Iris pigment epithelial cell (primary cell): Measurements from ENCODE around the gene UXS1.
"Not testable (repeated sequence)": the region's sequence is repeated elsewhere in the genome, so short reads cannot be mapped to it uniquely, and the experiment has no call there.

Source experiments
- DNase-seq: peaks from one replicate; pipeline ENCODE4 v3.0.0-alpha.2; 2011; ENCODE audit warnings: low read depth

UXS1 gene

DNA sequence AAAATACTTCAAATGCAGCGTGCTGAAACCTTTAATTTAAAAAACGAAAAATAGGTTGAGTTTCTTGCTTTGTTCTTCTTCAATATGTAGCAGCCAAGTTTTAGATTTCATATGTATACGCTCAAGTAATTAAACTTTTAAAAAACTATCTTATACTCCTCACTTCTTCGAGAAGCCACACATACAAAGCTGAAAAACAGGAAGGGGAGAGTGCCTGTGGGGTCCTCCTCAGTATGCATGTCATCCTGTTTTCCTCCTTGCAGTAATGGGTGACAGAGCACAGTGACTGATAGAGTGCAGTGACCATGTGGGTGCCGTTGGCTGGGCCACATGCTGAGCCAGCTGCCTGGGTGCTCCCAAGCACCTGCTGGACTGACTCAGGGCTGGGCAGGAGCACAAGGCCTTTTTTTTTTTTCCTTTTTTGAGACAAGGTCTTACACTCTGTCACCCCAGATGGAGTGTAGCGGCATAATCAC lies 33.3 kb downstream of the UXS1 start:
- DNase-seq, result no peak

DNA sequence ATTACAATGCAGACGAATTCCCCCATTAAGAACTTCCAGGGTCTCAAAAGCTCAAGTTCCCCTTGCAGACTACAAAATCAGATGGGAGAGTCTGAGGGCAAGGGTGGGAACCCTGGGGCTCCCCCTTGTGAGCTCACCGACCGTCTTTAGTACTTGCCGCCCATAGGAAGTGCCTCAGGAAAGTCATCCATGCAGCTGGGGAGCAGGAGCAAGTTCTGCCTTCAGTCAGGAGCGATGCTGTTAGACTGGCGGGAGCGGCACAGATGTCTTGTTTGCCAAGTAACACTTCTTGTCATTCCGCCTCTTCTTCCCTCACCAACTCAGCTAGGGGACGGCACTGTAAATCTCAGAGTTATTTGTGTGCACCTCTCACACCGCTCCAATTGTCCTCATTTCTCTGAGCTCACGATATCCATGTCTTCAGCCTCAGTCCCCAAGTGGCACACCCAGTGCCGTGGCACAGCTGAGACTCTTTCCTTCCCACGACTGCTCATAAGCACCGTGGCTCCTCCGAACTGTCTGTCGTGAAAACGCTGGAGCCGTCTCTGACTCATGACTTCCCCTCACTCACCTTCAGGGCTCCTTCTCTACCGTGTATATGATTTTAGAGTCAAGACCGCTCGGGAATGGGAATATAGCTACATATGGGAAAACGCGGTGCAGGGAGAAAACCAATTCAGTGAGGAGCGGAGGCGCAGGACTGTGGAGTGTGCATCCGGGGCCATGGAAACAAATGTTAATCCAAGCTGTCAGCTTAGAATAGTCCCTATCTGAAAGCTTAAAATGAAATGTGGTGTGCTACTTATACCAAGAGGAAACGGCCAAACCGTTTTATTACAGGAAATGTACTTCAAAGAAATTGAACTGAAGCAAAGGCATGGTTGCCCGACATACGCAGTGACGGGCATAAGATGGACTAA lies 34.0 kb downstream of the UXS1 start:
- DNase-seq, result no peak

DNA sequence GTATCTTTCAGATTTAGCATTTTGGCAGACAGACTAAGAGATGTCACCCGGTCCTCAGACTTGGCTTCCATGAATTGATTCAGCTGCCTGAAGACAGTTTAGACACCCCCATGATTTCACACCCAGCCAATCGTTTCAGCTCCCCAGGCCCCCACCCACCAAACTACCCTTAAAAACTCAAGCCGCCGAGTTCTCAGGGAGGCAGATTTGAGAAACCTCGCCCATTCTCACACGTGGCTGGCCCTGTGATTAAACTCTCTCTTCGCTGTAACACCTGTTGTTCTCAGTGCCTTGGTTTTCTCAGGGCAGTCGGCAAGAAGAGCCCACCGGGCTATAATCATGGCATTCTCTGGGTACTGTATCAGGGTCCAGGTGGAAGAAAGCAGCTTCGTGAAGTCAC lies 35.2 kb downstream of the UXS1 start:
- no peak for DNase-seq

GRCh38 chr2:106158131-106158530 lies 36.0 kb downstream of the UXS1 start:
- no peak for DNase-seq

GRCh38 chr2:106157416-106157815 lies 36.7 kb downstream of the UXS1 start:
- no peak for DNase-seq

DNA sequence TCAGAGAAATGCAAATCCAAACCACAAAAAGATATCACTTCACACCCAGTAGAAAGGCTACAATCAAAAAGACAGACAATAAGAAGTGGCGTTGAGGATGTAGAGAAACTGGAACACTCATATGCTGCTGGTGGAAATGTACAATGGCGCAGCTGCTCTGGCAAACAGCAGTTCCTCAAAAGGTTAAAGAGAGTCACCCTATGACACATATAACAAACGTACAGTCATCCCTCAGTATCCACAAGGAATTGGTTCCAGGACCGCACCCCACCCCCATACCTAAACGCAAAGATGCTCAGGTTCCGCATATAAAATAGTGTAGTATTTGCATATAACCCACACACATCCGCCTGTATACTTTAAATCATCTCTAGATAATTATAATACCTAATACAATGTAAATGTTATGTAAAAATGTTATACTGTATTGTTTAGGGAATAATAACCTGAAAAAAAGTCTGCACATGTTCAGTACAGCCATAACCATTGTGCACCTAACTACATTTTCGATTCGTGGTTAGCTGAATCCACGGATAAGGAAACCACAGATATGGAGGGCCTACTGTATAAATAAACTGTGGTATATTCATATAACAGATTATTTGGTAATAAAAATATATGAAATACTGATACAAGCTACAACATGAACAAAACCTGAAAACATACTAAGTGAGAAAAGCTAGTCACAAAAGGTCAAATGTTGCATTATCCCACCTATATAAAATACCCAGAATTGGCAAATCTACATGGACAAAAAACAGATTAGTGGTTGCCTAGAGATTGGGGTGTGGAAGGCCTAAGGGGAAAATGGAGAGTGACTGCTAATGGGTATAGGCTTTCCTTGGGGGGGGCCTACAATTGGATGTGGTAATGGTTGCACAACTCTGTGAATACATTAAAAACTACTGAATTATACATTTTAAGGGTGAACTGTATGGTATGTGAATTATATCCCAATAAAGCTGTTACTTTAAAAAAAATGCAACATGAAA lies 37.5 kb downstream of the UXS1 start:
- peak; percentile 31 for DNase-seq

DNA sequence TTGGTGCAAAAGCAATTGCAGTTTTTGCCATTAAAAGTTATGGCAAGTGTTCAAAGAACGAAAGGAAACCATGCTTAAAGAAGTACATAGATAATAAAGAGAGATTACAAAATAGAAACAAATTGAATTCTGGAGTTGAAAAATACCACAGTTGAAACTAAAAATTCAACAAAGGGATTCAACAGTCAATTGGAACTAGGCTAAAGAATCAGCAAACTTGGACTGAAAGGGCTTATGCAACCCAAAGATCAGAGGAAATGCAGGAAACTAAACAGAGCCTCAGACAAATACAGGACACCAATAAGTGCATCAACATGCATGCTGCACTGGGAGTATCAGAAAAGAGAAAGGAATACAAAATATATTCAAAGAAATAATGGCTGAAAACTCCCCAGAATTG lies 40.3 kb downstream of the UXS1 start:
- DNase-seq, result no peak

DNA sequence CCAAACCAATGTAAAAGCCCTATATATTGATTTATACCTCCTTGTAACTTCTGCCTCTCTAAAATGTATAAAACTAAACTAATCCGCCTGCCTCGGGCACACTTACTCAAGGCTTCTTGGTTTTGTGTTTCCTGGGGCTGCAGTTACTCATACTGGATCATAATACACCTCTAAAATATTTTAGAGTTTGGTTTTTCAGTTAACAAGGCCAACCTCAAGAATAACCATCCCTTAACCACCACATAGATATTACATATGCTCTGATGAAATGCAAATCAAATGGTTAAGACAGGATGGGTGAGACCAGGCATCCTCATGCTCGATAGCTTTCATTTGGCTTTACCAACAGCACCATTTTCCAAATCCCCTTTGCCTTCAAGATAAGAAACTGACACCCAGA lies 46.4 kb downstream of the UXS1 start:
- DNase-seq, result peak; percentile 30

- peak; percentile 70 for DNase-seq
These were observed 46.9 kb downstream of the UXS1 start for GRCh38 chr2:106147159-106147558.

GRCh38 chr2:106144621-106145331 lies 49.3 kb downstream of the UXS1 start:
- peak; percentile 23 for DNase-seq

DNA sequence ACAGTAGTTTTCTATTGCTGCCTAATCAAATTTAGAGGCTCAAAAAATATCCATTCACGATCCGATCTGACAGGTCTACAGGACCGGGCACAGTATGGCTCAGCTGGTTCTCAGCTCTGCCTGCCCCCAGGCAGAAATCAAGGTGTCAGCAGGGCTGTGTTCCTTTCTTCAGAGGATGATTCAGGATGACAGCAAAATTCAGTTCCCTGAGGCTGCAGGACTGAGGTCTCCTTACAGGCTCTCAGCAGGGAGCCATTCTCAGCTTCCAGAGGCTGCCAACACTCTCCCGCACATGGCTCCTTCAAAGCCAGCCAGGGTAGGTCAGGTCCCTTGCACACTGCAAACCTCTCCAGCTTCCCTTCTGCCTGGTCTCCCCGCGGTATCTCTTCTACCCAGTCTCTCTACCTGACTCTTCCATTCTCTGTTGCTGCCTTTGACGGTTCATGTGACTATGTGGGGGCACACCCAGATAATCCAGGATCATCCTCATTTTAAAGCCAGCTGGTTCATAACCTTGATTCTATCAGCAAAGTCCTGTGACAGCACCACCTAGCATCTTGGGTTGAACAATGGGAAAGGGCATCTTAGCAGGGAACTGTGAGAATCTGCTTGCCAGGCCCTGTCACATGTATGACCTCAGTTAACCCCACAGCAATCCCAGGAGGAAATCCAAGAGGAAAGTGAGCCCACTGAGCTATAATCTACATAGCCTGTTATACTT lies 50.4 kb downstream of the UXS1 start:
- DNase-seq, result no peak

DNA sequence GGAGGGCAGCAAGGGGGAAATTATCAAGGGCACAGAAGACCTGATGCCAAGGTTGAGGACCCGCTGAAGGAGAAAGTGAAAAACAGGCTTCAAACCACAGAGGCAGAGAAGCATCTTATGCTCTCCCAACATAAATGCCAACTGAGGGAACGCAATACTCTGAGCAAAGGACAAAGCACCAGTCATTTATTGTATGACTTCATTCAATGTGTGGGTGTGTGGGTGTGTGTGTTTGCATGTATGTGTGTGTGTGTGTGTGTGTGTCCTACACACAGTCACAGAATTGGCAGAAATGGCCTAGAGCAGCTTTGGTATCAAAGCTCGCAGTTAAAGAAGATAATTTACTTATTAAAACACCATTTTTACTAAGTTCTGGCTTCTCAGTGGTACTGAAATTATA lies 51.4 kb downstream of the UXS1 start:
- no peak for DNase-seq

DNA sequence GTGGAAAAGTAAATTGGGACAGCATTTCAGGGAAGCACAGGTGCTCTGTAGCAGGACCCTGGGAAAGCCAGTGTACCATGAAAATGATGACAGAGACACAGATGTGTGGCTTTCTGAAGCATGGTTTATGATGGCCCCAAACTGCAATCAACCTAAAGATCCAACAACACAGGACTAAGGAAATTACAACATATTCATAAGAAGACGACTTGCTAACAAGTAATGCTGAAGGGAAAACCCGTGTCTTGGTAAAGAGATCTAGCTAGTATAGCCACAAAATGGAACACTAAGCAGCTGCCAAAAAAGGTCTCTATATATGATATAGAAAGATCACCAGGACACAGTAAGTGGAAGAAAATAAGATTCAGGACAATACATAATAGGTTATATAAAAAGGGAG lies 53.2 kb downstream of the UXS1 start:
- DNase-seq, result no peak

DNA sequence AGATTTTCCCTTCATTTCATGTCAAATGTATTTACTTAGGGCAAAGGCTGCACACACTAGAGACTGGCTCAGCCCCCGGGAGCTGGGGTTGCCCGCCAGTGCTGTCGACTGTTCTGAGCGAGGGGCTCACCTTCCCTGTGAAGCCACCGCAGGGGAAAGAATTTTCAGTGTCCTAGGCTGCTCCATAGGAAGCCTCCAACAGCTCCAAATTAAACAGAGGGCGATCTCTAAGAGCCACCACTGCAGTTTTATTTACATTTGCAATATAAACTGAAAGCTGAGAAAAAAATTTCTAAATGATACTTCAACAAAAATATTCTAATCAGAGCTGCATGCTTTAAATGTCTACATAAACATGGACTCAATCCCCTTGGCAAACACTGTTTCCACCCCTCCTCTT lies 54.0 kb downstream of the UXS1 start:
- no peak for DNase-seq

GRCh38 chr2:106139238-106139935 lies 54.7 kb downstream of the UXS1 start:
- no peak for DNase-seq

GRCh38 chr2:106138543-106139237 lies 55.4 kb downstream of the UXS1 start:
- DNase-seq, result no peak

DNA sequence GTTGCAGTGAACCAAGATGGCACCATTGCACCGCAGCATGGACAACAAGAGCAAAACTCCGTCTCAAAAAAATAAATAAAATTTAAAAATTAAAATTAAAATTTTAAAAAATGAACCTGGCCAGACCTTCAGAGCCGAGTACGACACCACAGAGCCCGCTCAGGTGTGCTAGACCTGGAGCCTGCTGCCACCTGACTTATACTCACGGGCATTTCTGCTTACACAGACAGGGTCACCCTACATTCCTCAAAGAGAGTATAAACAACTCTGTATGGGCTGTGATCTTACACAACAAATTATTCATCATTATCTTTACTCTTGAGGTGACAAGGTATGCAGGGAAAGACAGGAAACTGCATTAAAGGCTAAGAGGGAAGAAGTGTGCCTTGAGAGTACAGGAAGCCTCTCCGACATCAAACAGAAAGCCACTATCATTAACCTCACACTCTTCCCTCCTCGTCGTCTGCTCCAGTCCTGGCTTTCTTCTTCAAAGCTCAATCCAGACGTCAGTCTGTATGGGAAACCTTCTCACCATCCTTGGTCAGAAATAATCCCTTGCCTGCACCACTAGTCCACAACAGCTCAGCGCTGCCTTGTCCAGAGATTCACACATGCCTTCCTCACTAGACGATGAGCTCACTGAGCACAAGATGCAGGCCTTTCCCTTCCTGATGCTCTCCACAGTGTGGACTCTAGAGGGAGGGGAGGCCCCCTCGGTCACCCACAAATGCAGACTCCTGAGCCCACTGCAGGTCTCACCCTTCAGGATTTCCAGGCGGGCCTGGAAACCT lies 56.2 kb downstream of the UXS1 start:
- peak; percentile 31 for DNase-seq

DNA sequence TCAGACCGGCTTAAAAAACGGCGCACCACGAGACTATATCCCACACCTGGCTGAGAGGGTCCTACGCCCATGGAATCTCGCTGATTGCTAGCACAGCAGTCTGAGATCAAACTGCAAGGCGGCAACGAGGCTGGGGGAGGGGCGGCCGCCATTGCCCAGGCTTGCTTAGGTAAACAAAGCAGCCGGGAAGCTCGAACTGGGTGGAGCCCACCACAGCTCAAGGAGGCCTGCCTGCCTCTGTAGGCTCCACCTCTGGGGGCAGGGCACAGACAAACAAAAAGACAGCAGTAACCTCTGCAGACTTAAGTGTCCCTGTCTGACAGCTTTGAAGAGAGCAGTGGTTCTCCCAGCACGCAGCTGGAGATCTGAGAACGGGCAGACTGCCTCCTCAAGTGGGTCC lies 62.9 kb downstream of the UXS1 start:
- DNase-seq, result not testable (repeated sequence)
